Thyroid gland (tissue), 4 donors: Measurements from ENCODE around the gene METTL18.

ENCODE experiments used
- CTCF ChIP-seq, 6 experiments: fragments of 200-600 bp in 3 of 6; fragments of 450-650 bp in 3 of 6; sonication (generic) in 3 of 6; IDR thresholded peaks; one replicate each; pipeline ENCODE4 v1.5.1; 2016 to 2019; ENCODE audit warnings: antibody characterized with exemption in 6 of 6, mild to moderate bottlenecking in 2 of 6, inconsistent platforms in 1 of 6, moderate library complexity in 1 of 6
- POLR2A ChIP-seq, 2 donors: fragments of 450-650 bp; IDR thresholded peaks; one replicate each; pipeline ENCODE4 v1.6.1; 2017; ENCODE audit warnings: antibody characterized with exemption in 2 of 2, mild to moderate bottlenecking in 2 of 2, moderate library complexity in 1 of 2

GRCh38 chr1:169797281-169797680, 2.6 kb upstream of the METTL18 start:
- TF ChIP-seq CTCF (IDR thresholded peaks at IDR 0.05) (no peak), POLR2A (IDR thresholded peaks at IDR 0.05) (no peak)
